CD14-positive monocyte (primary cell): ENCODE measurements around the gene CYP46A1. TPM values are rescaled to one million over a fixed set of nuclear protein-coding genes. Genes with fewer than 3 reads are reported as not detected.

ENCODE experiments used
- DNase-seq, 3 donors: peaks; one replicate each; pipeline ENCODE4 v3.0.0-alpha.2; 2011 to 2022
- H2AFZ ChIP-seq: 2 replicates; pipeline ENCODE4 v1.6.0; 2012; ENCODE audit warnings: mild to moderate bottlenecking, low read depth, low read length, inconsistent platforms; ENCODE audit not compliant: insufficient read depth, poor library complexity, severe bottlenecking
- H3K27ac ChIP-seq, 2 donors: 1 replicate in 1 of 2; 2 replicates in 1 of 2; pipeline ENCODE4 v1.5.1; 2012 to 2013; ENCODE audit warnings: low read length in 2 of 2, control low read depth in 1 of 2, inconsistent platforms in 1 of 2, low read depth in 1 of 2, mild to moderate bottlenecking in 1 of 2
- H3K27me3 ChIP-seq, 2 donors: one replicate each; pipeline versions ENCODE4 v1.6.0 to v1.6.1; 2011 to 2013; ENCODE audit warnings: low read length in 2 of 2; ENCODE audit not compliant: control insufficient read depth in 2 of 2, insufficient read depth in 2 of 2
- H3K36me3 ChIP-seq, 2 donors: replicated peaks in 1 of 2; 1 replicate in 1 of 2; 2 replicates in 1 of 2; pipeline versions ENCODE4 v1.5.1 to v1.6.1; 2012 to 2013; ENCODE audit warnings: low read length in 2 of 2, control low read depth in 1 of 2, inconsistent platforms in 1 of 2, mild to moderate bottlenecking in 1 of 2; ENCODE audit not compliant: insufficient read depth in 2 of 2, control insufficient read depth in 1 of 2
- H3K4me1 ChIP-seq, 2 donors: 1 replicate in 1 of 2; 2 replicates in 1 of 2; pipeline versions ENCODE4 v1.5.1 to v1.6.1; 2012 to 2013; ENCODE audit warnings: low read length in 2 of 2, control low read depth in 1 of 2, inconsistent platforms in 1 of 2, mild to moderate bottlenecking in 1 of 2, moderate library complexity in 1 of 2; ENCODE audit not compliant: insufficient read depth in 2 of 2, control insufficient read depth in 1 of 2
- H3K4me2 ChIP-seq: replicated peaks from 2 replicates; pipeline ENCODE3; 2012; ENCODE audit warnings: low read length, moderate library complexity, mild to moderate bottlenecking; ENCODE audit not compliant: poor library complexity, severe bottlenecking; ENCODE audit errors: extremely low read depth
- H3K4me3 ChIP-seq, 3 experiments: fragments of 200-600 bp in 1 of 3; sonication (generic) in 1 of 3; replicated peaks in 1 of 3; 1 replicate in 2 of 3; 2 replicates in 1 of 3; pipeline ENCODE4 v1.5.1; 2011 to 2013; ENCODE audit warnings: low read length in 3 of 3, mild to moderate bottlenecking in 3 of 3, control low read depth in 2 of 3, low read depth in 2 of 3, inconsistent platforms in 1 of 3, moderate library complexity in 1 of 3
- H3K79me2 ChIP-seq: 2 replicates; pipeline ENCODE4 v1.6.0; 2012; ENCODE audit warnings: mild to moderate bottlenecking, control low read depth, inconsistent platforms, low read length, moderate library complexity; ENCODE audit not compliant: insufficient read depth
- H3K9ac ChIP-seq: 2 replicates; pipeline ENCODE4 v1.6.0; 2017; ENCODE audit warnings: low read length, mild to moderate bottlenecking; ENCODE audit not compliant: insufficient read depth, poor library complexity, severe bottlenecking
- H3K9me3 ChIP-seq, 2 donors: replicated peaks in 1 of 2; 1 replicate in 1 of 2; 2 replicates in 1 of 2; pipeline versions ENCODE4 v1.5.1 to v1.6.1; 2012 to 2013; ENCODE audit warnings: low read length in 2 of 2, control low read depth in 1 of 2; ENCODE audit not compliant: control insufficient read depth in 1 of 2, insufficient read depth in 1 of 2
- H4K20me1 ChIP-seq: 2 replicates; pipeline ENCODE4 v1.6.0; 2012; ENCODE audit warnings: mild to moderate bottlenecking, low read length, control low read depth, moderate library complexity; ENCODE audit not compliant: insufficient read depth
- H3K27ac Mint-ChIP-seq, 7 donors: one replicate each; pipeline ENCODE4 v1.8.0; 2020; ENCODE audit warnings: mild to moderate bottlenecking in 7 of 7, mixed read lengths in 7 of 7, moderate library complexity in 6 of 7, inconsistent platforms in 2 of 7
- H3K27me3 Mint-ChIP-seq, 3 donors: one replicate each; pipeline ENCODE4 v1.8.0; 2021 to 2022; ENCODE audit warnings: low read depth in 3 of 3, mild to moderate bottlenecking in 3 of 3, mixed read lengths in 3 of 3, moderate library complexity in 3 of 3, inconsistent platforms in 1 of 3
- H3K36me3 Mint-ChIP-seq, 2 donors: one replicate each; pipeline ENCODE4 v1.8.0; 2020; ENCODE audit warnings: mixed read lengths in 2 of 2, inconsistent platforms in 1 of 2, mild to moderate bottlenecking in 1 of 2
- H3K4me1 Mint-ChIP-seq: one replicate; pipeline ENCODE4 v1.8.0; 2020; ENCODE audit warnings: mild to moderate bottlenecking, mixed read lengths
- H3K4me3 Mint-ChIP-seq, 2 donors: one replicate each; pipeline ENCODE4 v1.8.0; 2020; ENCODE audit warnings: mild to moderate bottlenecking in 2 of 2, mixed read lengths in 2 of 2, moderate library complexity in 1 of 2
- H3K9me3 Mint-ChIP-seq, 7 donors: one replicate each; pipeline ENCODE4 v1.8.0; 2020 to 2022; ENCODE audit warnings: mixed read lengths in 7 of 7, mild to moderate bottlenecking in 6 of 7, moderate library complexity in 6 of 7, inconsistent platforms in 2 of 7
- CTCF ChIP-seq: fragments of 200-600 bp; IDR thresholded peaks from one replicate; pipeline ENCODE4 v1.8.0; 2022; ENCODE audit warnings: antibody characterized with exemption, mild to moderate bottlenecking
- WGBS: methylation state at CpG from one replicate; pipeline ENCODE4 v1.1.5; 2013; ENCODE audit warnings: missing lambda C conversion rate; ENCODE audit not compliant: insufficient coverage; 5-methylcytosine and 5-hydroxymethylcytosine counted together
- intact Hi-C, 2 donors: fragments of 100-400 bp; cut with micrococcal nuclease; formaldehyde crosslinking; loops; one replicate each; pipeline versions ENCODE4 v1.15.0 to v1.15.1; 2023
- polyA plus RNA-seq, 3 donors: library from polyadenylated mRNA; depleted of rRNA in 1 of 3; unstranded in 2 of 3; stranded (reverse) in 1 of 3; fragments of 300-500 nt in 2 of 3; fragments of >200 nt in 1 of 3; fragmentation: Illumina TruSeq in 2 of 3; gene quantifications; 1 replicate in 2 of 3; 2 replicates in 1 of 3; pipeline ENCODE4 v1.2.3, GENCODE V29; 2012 to 2021

CYP46A1 gene
- polyA plus RNA-seq, 3 donors: not detected

GRCh38 chr14:99769799-99770198 is 85.7 kb downstream of the CYP46A1 start:
- Histone ChIP-seq H3K4me2 (no peak overlapping the region), H3K27ac (no peak overlapping the region), H3K79me2 (no peaks in the 10 kb centered on the region), H3K27me3 (no peaks in the 10 kb centered on the region), H3K9ac (no peak overlapping the region), H2AFZ (no peak overlapping the region), H3K4me3 (no peak overlapping the region), H3K4me1 (no peaks in the 10 kb centered on the region), H3K9me3 (no peaks in the 10 kb centered on the region), H3K36me3 (no peaks in the 10 kb centered on the region), H4K20me1 (no peaks in the 10 kb centered on the region)
- Mint-ChIP-seq H3K27me3 (peaks cover 10 to 15% (median 14%) of the 10 kb centered on the region in 3 donors), H3K4me3 (no peak overlapping the region), H3K9me3 (peaks cover 0 to 5% (median 0%) of the 10 kb centered on the region in 7 donors), H3K27ac (no peak overlapping the region), H3K36me3 (no peaks in the 10 kb centered on the region), H3K4me1 (peaks cover 3% of the 10 kb centered on the region)
- no peak for DNase-seq
- TF ChIP-seq CTCF: no peak
- intact Hi-C loops: no loop called here
- 90% methylated on average over 2 of the region's 3 CpGs for WGBS

GRCh38 chr14:99772371-99773283 is 88.5 kb downstream of the CYP46A1 start:
- Histone ChIP-seq H3K4me3 (no peak overlapping the region), H3K27me3 (no peaks in the 10 kb centered on the region), H3K79me2 (no peaks in the 10 kb centered on the region), H3K36me3 (no peaks in the 10 kb centered on the region), H3K9me3 (no peaks in the 10 kb centered on the region), H4K20me1 (no peaks in the 10 kb centered on the region), H2AFZ (no peak overlapping the region), H3K4me1 (no peaks in the 10 kb centered on the region), H3K27ac (no peak overlapping the region), H3K4me2 (no peak overlapping the region), H3K9ac (no peak overlapping the region)
- intact Hi-C loops: no loop called here
- Mint-ChIP-seq H3K36me3 (no peaks in the 10 kb centered on the region), H3K4me3 (no peak overlapping the region), H3K27ac (no peak overlapping the region), H3K4me1 (peaks cover 6% of the 10 kb centered on the region), H3K27me3 (peaks cover 12 to 20% (median 14%) of the 10 kb centered on the region in 3 donors), H3K9me3 (peaks cover 0 to 5% (median 0%) of the 10 kb centered on the region in 7 donors)
- WGBS: 94% methylated on average over 6 of the region's 8 CpGs
- no peak for TF ChIP-seq CTCF
- no peak for DNase-seq
